Measurements from ENCODE around the gene MS4A6E.

DNA sequence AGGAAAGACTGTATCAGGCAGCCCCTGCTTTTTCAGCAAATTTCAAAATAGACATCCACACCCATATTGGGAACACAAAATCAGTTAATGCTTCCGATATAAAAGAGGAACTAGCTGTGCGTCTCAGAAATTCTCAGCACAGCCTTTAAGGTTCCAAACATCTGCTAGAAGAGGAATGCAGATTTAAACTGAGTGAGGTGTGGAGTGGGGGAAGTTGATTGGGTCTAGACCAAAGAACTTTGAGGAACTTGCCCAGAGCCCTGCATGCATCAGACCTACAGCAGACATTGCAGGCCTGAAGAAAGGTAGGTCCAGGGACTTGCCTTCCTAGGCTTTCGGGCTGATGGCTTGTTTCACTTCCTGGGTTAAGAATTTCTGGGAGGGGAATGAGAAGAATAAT is 46.6 kb upstream of the MS4A6E start, which contains the start of gene MS4A4A:
- TF ChIP-seq, protein P1, sequence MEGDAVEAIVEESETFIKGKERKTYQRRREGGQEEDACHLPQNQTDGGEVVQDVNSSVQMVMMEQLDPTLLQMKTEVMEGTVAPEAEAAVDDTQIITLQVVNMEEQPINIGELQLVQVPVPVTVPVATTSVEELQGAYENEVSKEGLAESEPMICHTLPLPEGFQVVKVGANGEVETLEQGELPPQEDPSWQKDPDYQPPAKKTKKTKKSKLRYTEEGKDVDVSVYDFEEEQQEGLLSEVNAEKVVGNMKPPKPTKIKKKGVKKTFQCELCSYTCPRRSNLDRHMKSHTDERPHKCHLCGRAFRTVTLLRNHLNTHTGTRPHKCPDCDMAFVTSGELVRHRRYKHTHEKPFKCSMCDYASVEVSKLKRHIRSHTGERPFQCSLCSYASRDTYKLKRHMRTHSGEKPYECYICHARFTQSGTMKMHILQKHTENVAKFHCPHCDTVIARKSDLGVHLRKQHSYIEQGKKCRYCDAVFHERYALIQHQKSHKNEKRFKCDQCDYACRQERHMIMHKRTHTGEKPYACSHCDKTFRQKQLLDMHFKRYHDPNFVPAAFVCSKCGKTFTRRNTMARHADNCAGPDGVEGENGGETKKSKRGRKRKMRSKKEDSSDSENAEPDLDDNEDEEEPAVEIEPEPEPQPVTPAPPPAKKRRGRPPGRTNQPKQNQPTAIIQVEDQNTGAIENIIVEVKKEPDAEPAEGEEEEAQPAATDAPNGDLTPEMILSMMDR (IDR thresholded peaks at IDR 0.05; ENCODE audit: low read length): no peak
- TF ChIP-seq EZH2 (IDR thresholded peaks at IDR 0.05; ENCODE audit: borderline replicate concordance, low read length): no peak

Data from OCI-LY1 (cell line).